Mammary epithelial cell (primary cell): ENCODE measurements around the gene MB.

Experiments
- EZH2 ChIP-seq: IDR thresholded peaks from 2 replicates; pipeline ENCODE4 v1.6.1; 2012; ENCODE audit warnings: low read length, inconsistent platforms, borderline replicate concordance
- TF ChIP-seq, protein P1 (sequence below), 2 donors: IDR thresholded peaks in 1 of 2; conservative IDR thresholded peaks in 1 of 2; 2 replicates each; pipeline ENCODE4 v1.5.1; 2011 to 2012; ENCODE audit warnings: inconsistent platforms in 2 of 2, low read length in 2 of 2, mild to moderate bottlenecking in 2 of 2, control low read depth in 1 of 2, low read depth in 1 of 2; ENCODE audit not compliant: insufficient read depth in 1 of 2; ENCODE audit errors: extremely low read depth in 1 of 2

DNA sequence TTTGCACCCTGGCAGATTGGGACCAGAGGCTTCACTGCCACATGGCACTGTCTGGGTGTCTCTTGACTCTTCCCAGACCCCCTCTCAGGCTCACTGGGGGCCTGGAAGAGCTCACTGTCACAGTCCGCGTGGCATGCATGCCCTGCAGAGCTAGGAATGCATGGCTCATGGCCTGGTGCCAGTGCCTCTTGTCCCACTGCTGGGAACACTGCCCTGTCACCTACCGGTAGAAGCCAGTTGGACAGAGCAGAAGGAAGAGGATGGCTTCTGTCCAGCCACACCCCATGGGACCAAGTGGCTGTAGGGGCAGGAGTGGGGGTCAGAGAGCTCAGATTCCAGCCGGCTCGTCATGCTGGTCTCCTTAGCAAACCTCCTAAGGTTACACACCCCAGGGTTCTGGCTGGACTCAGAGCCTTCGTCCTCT is 29.7 kb downstream of the MB start:
- TF ChIP-seq, protein P1, sequence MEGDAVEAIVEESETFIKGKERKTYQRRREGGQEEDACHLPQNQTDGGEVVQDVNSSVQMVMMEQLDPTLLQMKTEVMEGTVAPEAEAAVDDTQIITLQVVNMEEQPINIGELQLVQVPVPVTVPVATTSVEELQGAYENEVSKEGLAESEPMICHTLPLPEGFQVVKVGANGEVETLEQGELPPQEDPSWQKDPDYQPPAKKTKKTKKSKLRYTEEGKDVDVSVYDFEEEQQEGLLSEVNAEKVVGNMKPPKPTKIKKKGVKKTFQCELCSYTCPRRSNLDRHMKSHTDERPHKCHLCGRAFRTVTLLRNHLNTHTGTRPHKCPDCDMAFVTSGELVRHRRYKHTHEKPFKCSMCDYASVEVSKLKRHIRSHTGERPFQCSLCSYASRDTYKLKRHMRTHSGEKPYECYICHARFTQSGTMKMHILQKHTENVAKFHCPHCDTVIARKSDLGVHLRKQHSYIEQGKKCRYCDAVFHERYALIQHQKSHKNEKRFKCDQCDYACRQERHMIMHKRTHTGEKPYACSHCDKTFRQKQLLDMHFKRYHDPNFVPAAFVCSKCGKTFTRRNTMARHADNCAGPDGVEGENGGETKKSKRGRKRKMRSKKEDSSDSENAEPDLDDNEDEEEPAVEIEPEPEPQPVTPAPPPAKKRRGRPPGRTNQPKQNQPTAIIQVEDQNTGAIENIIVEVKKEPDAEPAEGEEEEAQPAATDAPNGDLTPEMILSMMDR (conservative IDR thresholded peaks at IDR 0.05 in 1 of 2, IDR thresholded peaks at IDR 0.05 in 1 of 2; ENCODE audit: extremely low read depth in 1 of 2, insufficient read depth in 1 of 2, low read depth in 1 of 2, low read length in 2 of 2), result no peak
- TF ChIP-seq EZH2, result no peak
